Posterior cingulate gyrus (tissue), 11 donors: ENCODE measurements around the gene PLP1.

Experiments
- DNase-seq, 10 donors: peaks; one replicate each; pipeline versions ENCODE4 v3.0.0 to v3.0.0-alpha.2; 2020 to 2021; ENCODE audit warnings: mixed read lengths in 3 of 10
- intact Hi-C: fragments of 100-400 bp; cut with DNase I; formaldehyde crosslinking; loops from one replicate; pipeline ENCODE4 v1.15.1; 2023

Gene PLP1

GRCh38 chrX:103823591-103823990 is 47.0 kb downstream of the PLP1 start:
- no peak for DNase-seq
- intact Hi-C loops: no loop called here

GRCh38 chrX:103825881-103826280 is 49.2 kb downstream of the PLP1 start:
- DNase-seq: no peak
- intact Hi-C loops: no loop called here

GRCh38 chrX:103828529-103828928 is 51.9 kb downstream of the PLP1 start:
- no peak for DNase-seq
- intact Hi-C loops: no loop called here

GRCh38 chrX:103830848-103831247 is 54.2 kb downstream of the PLP1 start:
- DNase-seq: peak in 4 of 10 donors; percentile 22 to 81 (median 72)
- intact Hi-C loops: loop anchor here (5.0 kb wide), 1 partner anchor 144 kb away; the partner anchor contains the start of gene MORF4L2

DNA sequence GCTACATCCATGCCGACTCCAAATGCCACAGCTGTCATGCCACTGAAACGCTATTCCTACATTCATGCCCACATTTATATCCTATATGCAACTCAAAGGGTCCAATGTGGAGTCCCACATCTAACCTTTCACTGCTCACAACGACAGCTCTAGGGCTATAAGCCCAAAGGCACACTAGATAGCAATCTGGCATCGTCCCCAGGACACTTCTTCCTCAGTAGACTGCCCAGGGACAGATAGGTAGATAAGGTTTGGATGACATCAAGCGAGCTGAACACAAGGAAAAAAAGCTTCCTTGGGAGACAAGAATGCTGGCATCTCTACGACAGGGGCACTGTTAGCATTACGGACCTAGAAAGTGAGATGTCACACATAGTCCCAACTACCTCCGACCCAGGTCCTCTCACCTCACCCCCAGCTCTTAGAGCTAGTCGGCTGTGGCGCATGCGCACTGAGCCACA is 54.7 kb downstream of the PLP1 start:
- DNase-seq: peak in 2 of 10 donors; percentile 65 to 74
- intact Hi-C loops: loop anchor here (5.0 kb wide), 1 partner anchor 144 kb away; the partner anchor contains the start of gene MORF4L2

- peak; percentile 22 to 95 (median 68) for DNase-seq
- intact Hi-C loops: loop anchor here (5.0 kb wide), 1 partner anchor 145 kb away; the partner anchor contains the start of gene MORF4L2
These were observed 55.3 kb downstream of the PLP1 start, which contains the start of gene RAB9B for GRCh38 chrX:103831803-103832544. TSS of gene RAB9B (minus strand) at chrX:103832257. CDS start at chrX:103825784, 6,473 bp downstream.

DNA sequence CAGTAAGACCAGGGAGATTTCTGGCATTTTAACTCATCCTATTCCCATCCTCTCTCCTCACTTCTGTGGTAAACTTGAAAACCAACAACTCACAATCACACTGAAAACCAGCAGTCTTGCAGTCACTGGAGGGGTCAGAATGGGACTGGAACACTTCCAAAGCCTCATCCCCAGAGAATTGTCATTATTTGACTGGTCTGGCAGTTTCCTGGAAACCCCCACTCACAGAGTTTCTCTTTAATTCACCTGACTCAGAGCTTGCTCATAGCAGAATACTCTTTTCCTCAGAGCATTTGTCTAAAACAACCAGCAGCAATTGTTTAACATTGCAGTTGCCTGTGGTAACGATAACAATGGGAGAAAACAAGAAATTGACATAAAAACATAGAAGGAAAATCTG is 62.8 kb downstream of the PLP1 start:
- intact Hi-C loops: no loop called here
- DNase-seq: no peak
